OCI-LY1 (cell line): ENCODE data around the gene SLC6A4.
A peak's percentile ranks its signal among the peaks of the same experiment; 100 is the strongest.

Experiments used
- H2AFZ ChIP-seq: fragments of 200-600 bp; sonication (generic), shearing (Covaris generic); 2 replicates; pipeline ENCODE4 v1.6.0; 2014; ENCODE audit warnings: antibody characterized with exemption, mild to moderate bottlenecking, low read length
- H3F3A ChIP-seq: fragments of 200-600 bp; sonication (generic), shearing (Covaris generic); 2 replicates; pipeline ENCODE4 v1.6.0; 2014; ENCODE audit warnings: mild to moderate bottlenecking, antibody characterized with exemption, low read length, moderate library complexity; ENCODE audit not compliant: insufficient read depth
- H3K27ac ChIP-seq: fragments of 200-600 bp; sonication (generic); 2 replicates; pipeline ENCODE4 v1.5.1; 2014; ENCODE audit warnings: low read length, mixed run types, mild to moderate bottlenecking, low read depth; ENCODE audit not compliant: poor library complexity, severe bottlenecking
- H3K27me3 ChIP-seq: fragments of 200-600 bp; sonication (generic); 2 replicates; pipeline ENCODE4 v1.6.0; 2014; ENCODE audit warnings: antibody characterized with exemption, mild to moderate bottlenecking, low read length, moderate library complexity; ENCODE audit not compliant: insufficient read depth
- H3K36me3 ChIP-seq: fragments of 200-600 bp; sonication (generic); 2 replicates; pipeline ENCODE4 v1.6.1; 2014; ENCODE audit warnings: mild to moderate bottlenecking, antibody characterized with exemption, low read length, moderate library complexity, mixed read lengths; ENCODE audit not compliant: insufficient read depth
- H3K4me1 ChIP-seq: fragments of 200-600 bp; sonication (generic); 2 replicates; pipeline ENCODE4 v1.5.1; 2014; ENCODE audit warnings: mild to moderate bottlenecking, low read length, moderate library complexity; ENCODE audit not compliant: insufficient read depth, severe bottlenecking
- H3K4me2 ChIP-seq: fragments of 200-600 bp; sonication (generic), shearing (Covaris generic); 2 replicates; pipeline ENCODE4 v1.6.1; 2014; ENCODE audit warnings: low read length
- H3K4me3 ChIP-seq: fragments of 200-600 bp; sonication (generic); 2 replicates; pipeline ENCODE4 v1.5.1; 2014; ENCODE audit warnings: low read length, low read depth, mild to moderate bottlenecking, mixed read lengths; ENCODE audit not compliant: poor library complexity, severe bottlenecking
- H3K79me2 ChIP-seq: fragments of 200-600 bp; shearing (Covaris generic); 2 replicates; pipeline ENCODE4 v1.6.1; 2016; ENCODE audit warnings: mixed run types, low read length, mixed read lengths; ENCODE audit not compliant: insufficient read depth
- H3K9ac ChIP-seq: fragments of 200-600 bp; sonication (generic), shearing (Covaris generic); 2 replicates; pipeline ENCODE4 v1.6.1; 2014; ENCODE audit warnings: mild to moderate bottlenecking, low read length, mixed read lengths
- H3K9me2 ChIP-seq: fragments of 200-600 bp; sonication (generic), shearing (Covaris generic); 2 replicates; pipeline ENCODE4 v1.6.1; 2014; ENCODE audit warnings: low read depth, mild to moderate bottlenecking, low read length, mixed read lengths
- H3K9me3 ChIP-seq: fragments of 200-600 bp; shearing (Covaris generic); 2 replicates; pipeline ENCODE4 v1.6.1; 2014; ENCODE audit warnings: low read length, mixed read lengths
- H4K20me1 ChIP-seq: fragments of 200-600 bp; sonication (generic), shearing (Covaris generic); 2 replicates; pipeline ENCODE4 v1.6.0; 2016; ENCODE audit warnings: mild to moderate bottlenecking, low read length; ENCODE audit not compliant: insufficient read depth
- EZH2 ChIP-seq: fragments of 200-600 bp; sonication (generic), shearing (Covaris generic); IDR thresholded peaks from 2 replicates; pipeline ENCODE4 v1.8.0; 2017; ENCODE audit warnings: borderline replicate concordance, mixed run types, mild to moderate bottlenecking, antibody characterized with exemption, low read length, moderate library complexity, mixed read lengths
- TF ChIP-seq, protein P1 (sequence below): fragments of 200-600 bp; sonication (generic), shearing (Covaris generic); IDR thresholded peaks from 2 replicates; pipeline ENCODE4 v1.5.1; 2017; ENCODE audit warnings: mild to moderate bottlenecking, antibody characterized with exemption, low read length, moderate library complexity, mixed read lengths

SLC6A4 gene

DNA sequence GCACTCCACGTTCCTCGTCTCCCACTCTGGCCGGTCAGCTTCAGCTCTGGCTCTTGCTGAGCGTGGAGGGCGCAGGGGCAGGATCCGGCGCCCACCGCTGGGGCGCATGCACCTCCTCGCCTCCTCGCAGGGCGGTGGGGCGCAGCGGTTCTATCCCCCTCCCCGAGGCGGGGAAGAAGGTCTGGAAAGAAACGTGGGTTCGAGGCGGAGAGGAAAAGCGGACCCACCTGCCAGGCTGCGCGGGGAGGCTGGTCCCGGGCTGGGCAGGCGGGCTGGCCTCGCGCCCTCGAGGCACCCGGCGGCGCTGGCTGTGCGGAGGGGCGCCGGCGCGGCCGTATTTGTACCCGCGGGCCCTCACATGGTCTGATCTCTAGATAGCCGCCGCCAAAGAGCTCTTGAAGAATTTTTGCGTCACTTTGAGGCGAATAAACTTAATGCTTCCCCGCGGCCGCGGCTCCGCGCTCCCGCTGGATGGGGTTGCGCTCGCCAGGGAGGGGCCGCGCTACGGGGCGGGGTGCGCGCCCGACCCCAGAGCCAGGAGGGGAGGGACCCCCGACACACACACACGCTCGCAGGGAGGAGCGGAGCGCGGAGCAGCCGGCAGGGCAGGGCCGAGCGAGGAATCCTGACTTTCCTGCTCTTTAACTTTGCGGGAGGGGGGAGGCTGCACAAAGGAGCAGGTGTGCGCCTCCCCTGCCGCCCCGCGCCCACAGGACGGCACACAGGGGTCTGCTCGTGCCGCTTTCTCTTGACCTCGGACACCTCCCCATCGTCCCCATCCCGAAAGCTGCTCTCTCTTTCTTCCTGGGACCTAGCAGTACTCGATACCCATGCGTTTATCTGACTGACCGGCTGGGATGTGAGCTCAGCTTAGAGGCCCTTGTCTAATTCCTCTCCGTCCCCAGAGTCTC is at the start of gene SLC6A4:
Gene SLC6A4 (minus strand): TSS at position 312 of the 911 bp plus-strand sequence. CDS start 13,739 bp downstream, outside the sequence.
- H3K4me2 ChIP-seq, result peak within 1 kb of the TSS; percentile 15; the same call in 1 of the 2 replicates
- H3F3A ChIP-seq, result no peaks in the 10 kb centered on the region
- TF ChIP-seq, protein P1, sequence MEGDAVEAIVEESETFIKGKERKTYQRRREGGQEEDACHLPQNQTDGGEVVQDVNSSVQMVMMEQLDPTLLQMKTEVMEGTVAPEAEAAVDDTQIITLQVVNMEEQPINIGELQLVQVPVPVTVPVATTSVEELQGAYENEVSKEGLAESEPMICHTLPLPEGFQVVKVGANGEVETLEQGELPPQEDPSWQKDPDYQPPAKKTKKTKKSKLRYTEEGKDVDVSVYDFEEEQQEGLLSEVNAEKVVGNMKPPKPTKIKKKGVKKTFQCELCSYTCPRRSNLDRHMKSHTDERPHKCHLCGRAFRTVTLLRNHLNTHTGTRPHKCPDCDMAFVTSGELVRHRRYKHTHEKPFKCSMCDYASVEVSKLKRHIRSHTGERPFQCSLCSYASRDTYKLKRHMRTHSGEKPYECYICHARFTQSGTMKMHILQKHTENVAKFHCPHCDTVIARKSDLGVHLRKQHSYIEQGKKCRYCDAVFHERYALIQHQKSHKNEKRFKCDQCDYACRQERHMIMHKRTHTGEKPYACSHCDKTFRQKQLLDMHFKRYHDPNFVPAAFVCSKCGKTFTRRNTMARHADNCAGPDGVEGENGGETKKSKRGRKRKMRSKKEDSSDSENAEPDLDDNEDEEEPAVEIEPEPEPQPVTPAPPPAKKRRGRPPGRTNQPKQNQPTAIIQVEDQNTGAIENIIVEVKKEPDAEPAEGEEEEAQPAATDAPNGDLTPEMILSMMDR, result no peak
- TF ChIP-seq EZH2, result no peak
- no peaks in the 10 kb centered on the region; the same call in 1 of the 2 replicates for H3K36me3 ChIP-seq
- H4K20me1 ChIP-seq, result no peaks in the 10 kb centered on the region
- H3K4me3 ChIP-seq, result no peak within 1 kb of the TSS
- H3K27ac ChIP-seq, result no peak within 1 kb of the TSS
- no peaks in the 10 kb centered on the region for H3K79me2 ChIP-seq
- peaks cover 14% of the 10 kb centered on the region for H3K27me3 ChIP-seq
- H3K9ac ChIP-seq, result no peak within 1 kb of the TSS
- no peaks in the 10 kb centered on the region for H3K9me2 ChIP-seq
- 0 out of 2 replicates have a peak, but pooled peaks cover 2% of the 10 kb centered on the region for H3K9me3 ChIP-seq
- no peaks in the 10 kb centered on the region for H3K4me1 ChIP-seq
- no peak within 1 kb of the TSS for H2AFZ ChIP-seq

GRCh38 chr17:30279156-30279555 is 43.7 kb upstream of the SLC6A4 start:
- Histone ChIP-seq H3K27me3 (no peaks in the 10 kb centered on the region), H3K36me3 (peaks cover 95% of the 10 kb centered on the region), H3K4me3 (no peak overlapping the region), H3K9ac (no peak overlapping the region), H3K9me2 (no peaks in the 10 kb centered on the region), H3F3A (no peaks in the 10 kb centered on the region), H3K79me2 (no peaks in the 10 kb centered on the region), H3K9me3 (no peaks in the 10 kb centered on the region), H3K4me1 (no peaks in the 10 kb centered on the region), H3K27ac (no peak overlapping the region), H4K20me1 (no peaks in the 10 kb centered on the region), H3K4me2 (no peak overlapping the region), H2AFZ (no peak overlapping the region)
- TF ChIP-seq EZH2, result no peak
- TF ChIP-seq, protein P1, result no peak

DNA sequence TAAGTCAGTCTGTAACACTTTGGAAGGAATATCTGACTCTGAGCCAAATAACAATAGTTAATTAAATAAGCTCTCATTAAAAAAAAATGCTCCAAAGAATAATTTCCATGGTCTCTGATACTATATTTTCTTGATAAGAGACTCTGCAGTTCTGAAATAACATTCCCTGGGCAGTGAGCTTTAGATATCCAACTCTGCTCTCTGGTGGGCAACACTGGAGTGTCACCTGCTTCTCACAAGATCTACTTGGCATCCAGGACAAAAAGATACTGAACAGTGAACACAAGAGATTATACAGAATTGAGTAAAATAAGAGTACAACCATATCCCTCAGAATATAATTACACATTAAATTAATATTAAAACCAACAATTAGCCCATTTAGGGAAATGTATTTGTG is 42.5 kb upstream of the SLC6A4 start:
- no peaks in the 10 kb centered on the region for H3K9me2 ChIP-seq
- TF ChIP-seq EZH2, result no peak
- TF ChIP-seq, protein P1, result peak; percentile 48
- peaks cover 96% of the 10 kb centered on the region for H3K36me3 ChIP-seq

More for the DNA sequence above, 42.5 kb upstream of the SLC6A4 start:
- H3K4me2 ChIP-seq, result no peak overlapping the region
- H4K20me1 ChIP-seq, result no peaks in the 10 kb centered on the region
- no peak overlapping the region for H2AFZ ChIP-seq
- H3K9ac ChIP-seq, result no peak overlapping the region
- H3K4me3 ChIP-seq, result no peak overlapping the region
- no peaks in the 10 kb centered on the region for H3F3A ChIP-seq
- H3K79me2 ChIP-seq, result no peaks in the 10 kb centered on the region
- no peak overlapping the region for H3K27ac ChIP-seq
- no peaks in the 10 kb centered on the region for H3K4me1 ChIP-seq
- H3K27me3 ChIP-seq, result no peaks in the 10 kb centered on the region
- no peaks in the 10 kb centered on the region for H3K9me3 ChIP-seq
